ENCODE data around the gene PLEKHA5. TPM values are rescaled to one million over a fixed set of nuclear protein-coding genes. Genes with fewer than 3 reads are reported as not detected.

The PLEKHA5 gene
- polyA plus RNA-seq, 1 of the 3 experiments (the other 2 are of a cell fraction): 7.1 TPM

GRCh38 chr12:19107750-19108149 is 21.8 kb upstream of the PLEKHA5 start:
- no peak for DNase-seq
- TF ChIP-seq RAD21 (IDR thresholded peaks at IDR 0.05; ENCODE audit: low read length): no peak
- no peak for TF ChIP-seq CTCF (IDR thresholded peaks at IDR 0.05)
- H3K36me3 ChIP-seq (replicated peaks in 1 of 2; ENCODE audit: control insufficient read depth in 1 of 2, insufficient read depth in 2 of 2, low read length in 1 of 2): no peaks in the 10 kb centered on the region
- no peaks in the 10 kb centered on the region for H3K9me2 ChIP-seq
- no peaks in the 10 kb centered on the region for H4K20me1 ChIP-seq (ENCODE audit: insufficient read depth)
- no peaks in the 10 kb centered on the region for H3K4me1 ChIP-seq (ENCODE audit: control insufficient read depth in 1 of 2, insufficient read depth in 2 of 2, low read depth in 1 of 2, low read length in 1 of 2)
- H3K9ac ChIP-seq: no peak overlapping the region
- no peak overlapping the region for H3K27ac ChIP-seq (ENCODE audit: low read depth in 2 of 2, low read length in 1 of 2)
- no peak overlapping the region for H2AFZ ChIP-seq (ENCODE audit: low read depth)
- no peaks in the 10 kb centered on the region for H3K27me3 ChIP-seq (ENCODE audit: insufficient read depth)
- H3K4me2 ChIP-seq: no peak overlapping the region
- H3F3A ChIP-seq (replicated peaks; ENCODE audit: insufficient read depth): no peaks in the 10 kb centered on the region
- POLR2A ChIA-PET: no interaction called here
- H3K79me2 ChIP-seq (ENCODE audit: insufficient read depth): no peaks in the 10 kb centered on the region
- WGBS (ENCODE audit: low lambda C conversion rate): 92% methylated on average over 14 of the region's 24 CpGs
- no peak overlapping the region for H3K4me3 ChIP-seq (ENCODE audit: low read depth in 2 of 2, low read length in 1 of 2)
- H3K9me3 ChIP-seq: no peaks in the 10 kb centered on the region
- CTCF ChIA-PET: no interaction called here

- Histone ChIP-seq H3F3A (replicated peaks; ENCODE audit: insufficient read depth) (no peaks in the 10 kb centered on the region), H3K4me3 (ENCODE audit: low read depth in 2 of 2, low read length in 1 of 2) (no peak overlapping the region), H4K20me1 (ENCODE audit: insufficient read depth) (no peaks in the 10 kb centered on the region), H3K36me3 (replicated peaks in 1 of 2; ENCODE audit: control insufficient read depth in 1 of 2, insufficient read depth in 2 of 2, low read length in 1 of 2) (no peaks in the 10 kb centered on the region), H3K4me2 (no peak overlapping the region), H3K27me3 (ENCODE audit: insufficient read depth) (no peaks in the 10 kb centered on the region), H3K9me3 (no peaks in the 10 kb centered on the region), H2AFZ (ENCODE audit: low read depth) (no peak overlapping the region), H3K9me2 (no peaks in the 10 kb centered on the region), H3K9ac (no peak overlapping the region), H3K79me2 (ENCODE audit: insufficient read depth) (no peaks in the 10 kb centered on the region), H3K4me1 (ENCODE audit: control insufficient read depth in 1 of 2, insufficient read depth in 2 of 2, low read depth in 1 of 2, low read length in 1 of 2) (no peaks in the 10 kb centered on the region), H3K27ac (ENCODE audit: low read depth in 2 of 2, low read length in 1 of 2) (no peak overlapping the region)
- CTCF ChIA-PET: no interaction called here
- no peak for TF ChIP-seq MAX (IDR thresholded peaks at IDR 0.05; ENCODE audit: low read depth)
- no peak for TF ChIP-seq PBX3 (IDR thresholded peaks at IDR 0.05)
- no peak for TF ChIP-seq TAF1 (IDR thresholded peaks at IDR 0.05; ENCODE audit: borderline replicate concordance, low read depth, low read length)
- TF ChIP-seq CHD2 (IDR thresholded peaks at IDR 0.05; ENCODE audit: low read length, partially characterized antibody): no peak
- TF ChIP-seq REST (IDR thresholded peaks at IDR 0.05; ENCODE audit: low read depth, low read length): no peak
- TF ChIP-seq FOSL2 (IDR thresholded peaks at IDR 0.05; ENCODE audit: borderline replicate concordance, low read depth): no peak
- no peak for TF ChIP-seq EZH2phosphoT487 (IDR thresholded peaks at IDR 0.05; ENCODE audit: borderline replicate concordance, low read depth)
- no peak for TF ChIP-seq RCOR1 (IDR thresholded peaks at IDR 0.05; ENCODE audit: low read length)
- TF ChIP-seq EP300 (IDR thresholded peaks at IDR 0.05; ENCODE audit: borderline replicate concordance in 1 of 2, low read depth in 1 of 2, low read length in 1 of 2): no peak
- no peak for TF ChIP-seq RFX5 (IDR thresholded peaks at IDR 0.05; ENCODE audit: low read length)
- TF ChIP-seq MEF2A (IDR thresholded peaks at IDR 0.05; ENCODE audit: borderline replicate concordance, low read depth): no peak
- DNase-seq: no peak
- POLR2A ChIA-PET: no interaction called here
- 83% methylated on average over 3 of the region's 3 CpGs for WGBS (ENCODE audit: low lambda C conversion rate)
These were observed 19.2 kb upstream of the PLEKHA5 start for GRCh38 chr12:19110221-19110940.
